Fibroblast of skin of left biceps (primary cell): ENCODE measurements around the gene COL5A3.
"Not testable (repeated sequence)": the region's sequence is repeated elsewhere in the genome, so short reads cannot be mapped to it uniquely, and the experiment has no call there.

Experiments used
- DNase-seq, 2 experiments: peaks; one replicate each; pipeline ENCODE4 v3.0.0-alpha.2; 2013; ENCODE audit warnings: low read depth in 2 of 2

COL5A3 gene

GRCh38 chr19:9937001-9937411 is 73.3 kb downstream of the COL5A3 start:
- DNase-seq: no peak

GRCh38 chr19:9936326-9937000 is 73.8 kb downstream of the COL5A3 start, which contains the start of gene OLFM2:
OLFM2 (minus strand) TSS chr19:9936515; CDS start chr19:9936366, 149 bp downstream.
- no peak for DNase-seq

GRCh38 chr19:9935506-9936325 is 74.6 kb downstream of the COL5A3 start:
- DNase-seq: no peak

DNA sequence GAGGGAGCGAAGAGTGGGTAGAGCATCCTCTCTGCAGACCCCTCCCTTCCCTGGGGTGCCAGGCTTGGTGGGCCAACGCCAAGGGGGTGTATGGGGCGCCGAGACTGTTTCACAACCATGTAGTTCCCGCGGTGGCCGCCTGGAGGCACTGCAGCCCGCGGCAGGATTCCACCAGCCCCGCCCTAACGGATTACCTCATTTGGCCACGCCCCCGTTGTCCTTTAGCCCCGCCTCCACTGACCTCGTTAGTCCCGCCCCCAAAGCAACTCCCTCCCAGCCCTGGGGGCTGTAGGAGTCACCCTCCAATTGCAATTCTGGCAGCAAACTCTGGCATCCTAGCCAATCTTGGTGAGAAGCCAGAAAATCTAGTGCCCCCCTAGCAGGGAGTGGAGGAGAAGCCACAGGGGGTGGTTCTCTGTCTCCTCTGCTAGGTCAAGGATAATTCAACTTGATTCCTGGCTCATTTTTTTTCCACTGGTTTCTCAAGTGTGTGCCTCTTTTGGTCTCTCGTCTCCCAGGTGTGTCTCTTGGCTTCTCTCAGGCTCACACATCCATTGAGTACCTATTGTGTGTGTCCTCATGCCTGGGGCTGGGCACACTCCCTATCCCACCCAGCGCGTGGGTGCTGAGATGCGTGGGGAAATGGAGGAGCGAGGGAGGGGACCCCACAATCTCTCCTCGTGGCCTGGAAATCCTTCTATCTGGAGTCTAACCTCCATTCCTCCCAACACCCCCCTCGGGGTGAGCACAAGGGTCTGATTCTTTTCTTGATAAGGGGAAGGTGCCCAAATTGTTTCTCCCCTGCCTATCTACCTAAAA is 76.0 kb downstream of the COL5A3 start:
- peak; percentile 42 to 54 for DNase-seq

DNA sequence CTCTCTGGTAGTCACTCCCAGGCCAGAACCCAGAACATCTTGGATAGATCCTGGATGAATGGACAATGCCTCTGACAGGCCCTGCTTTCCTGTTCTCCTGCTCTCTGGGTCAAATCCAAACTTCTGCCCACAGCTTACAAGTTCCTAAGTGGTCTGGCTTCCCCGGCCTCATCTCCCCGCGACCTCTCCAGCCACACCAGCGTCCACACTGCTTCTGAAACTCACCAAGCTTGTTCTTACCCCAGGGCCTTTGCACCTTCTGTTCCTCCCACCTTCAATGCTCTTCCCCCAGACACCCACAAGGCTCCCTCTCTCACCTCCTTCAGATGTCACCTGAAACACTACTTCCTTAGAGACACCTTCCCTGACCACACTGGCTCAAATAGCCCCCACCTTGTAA is 77.5 kb downstream of the COL5A3 start:
- no peak for DNase-seq

DNA sequence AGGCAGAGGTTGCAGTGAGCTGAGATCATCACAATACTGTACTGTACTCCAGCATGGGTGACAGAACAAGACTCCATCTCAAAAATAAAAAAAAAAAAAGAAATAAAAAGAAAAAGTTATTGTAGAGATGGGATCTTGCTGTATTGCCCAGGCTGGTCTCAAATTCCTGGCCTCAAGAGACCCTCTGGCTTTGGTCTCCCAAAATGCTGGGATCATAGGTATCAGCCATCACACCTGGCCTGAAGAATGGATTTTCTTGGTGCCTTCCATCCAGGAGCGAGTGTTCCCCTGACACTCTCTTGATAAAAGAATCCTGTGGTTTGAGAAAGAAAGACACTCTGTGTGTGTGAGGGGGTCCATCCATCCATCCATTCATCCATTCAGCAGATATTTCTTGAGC is 78.7 kb downstream of the COL5A3 start:
- no peak for DNase-seq

DNA sequence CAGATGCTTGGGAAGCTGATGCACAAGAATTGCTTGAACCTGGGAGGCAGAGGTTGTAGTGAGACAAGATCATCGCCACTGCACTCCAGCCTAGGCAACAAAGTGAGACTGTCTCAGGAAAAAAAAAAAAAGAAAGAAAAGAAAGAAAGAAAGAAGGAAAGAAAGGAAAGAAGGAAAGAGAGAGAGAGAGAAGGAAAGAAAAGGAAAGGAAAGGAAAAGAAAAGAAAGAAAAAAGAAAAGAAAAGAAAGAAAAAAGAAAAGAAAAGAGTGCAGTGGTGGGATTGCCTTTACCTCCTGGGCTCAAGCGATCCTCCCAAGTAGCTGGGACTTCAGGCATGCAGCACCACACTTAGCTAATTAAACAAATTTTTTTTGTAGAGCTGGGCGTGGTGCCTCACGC is 86.9 kb downstream of the COL5A3 start:
- no peak for DNase-seq

- DNase-seq: not testable (repeated sequence)
These were observed 87.4 kb downstream of the COL5A3 start for GRCh38 chr19:9922782-9923379.

GRCh38 chr19:9917321-9917720 is 93.0 kb downstream of the COL5A3 start:
- DNase-seq: no peak

DNA sequence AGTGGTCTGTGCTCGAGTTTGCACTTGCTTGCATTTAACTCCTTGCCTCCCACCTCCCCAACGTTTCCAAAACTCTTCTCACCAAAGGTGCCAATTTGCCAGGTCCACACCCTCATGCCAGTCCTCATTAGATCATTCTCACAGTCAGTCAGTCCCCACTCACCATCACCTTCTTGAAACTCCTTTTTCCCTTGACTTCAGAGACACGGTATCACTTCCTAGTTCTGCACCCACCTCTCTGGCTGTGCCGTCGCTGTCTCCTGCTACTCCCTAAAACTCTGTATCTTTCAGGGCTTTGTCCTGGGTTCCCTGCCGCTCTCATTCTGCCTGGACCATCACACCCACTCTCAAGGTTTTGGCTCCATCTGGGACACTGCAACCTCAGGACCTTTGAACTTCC is 93.6 kb downstream of the COL5A3 start:
- no peak for DNase-seq

DNA sequence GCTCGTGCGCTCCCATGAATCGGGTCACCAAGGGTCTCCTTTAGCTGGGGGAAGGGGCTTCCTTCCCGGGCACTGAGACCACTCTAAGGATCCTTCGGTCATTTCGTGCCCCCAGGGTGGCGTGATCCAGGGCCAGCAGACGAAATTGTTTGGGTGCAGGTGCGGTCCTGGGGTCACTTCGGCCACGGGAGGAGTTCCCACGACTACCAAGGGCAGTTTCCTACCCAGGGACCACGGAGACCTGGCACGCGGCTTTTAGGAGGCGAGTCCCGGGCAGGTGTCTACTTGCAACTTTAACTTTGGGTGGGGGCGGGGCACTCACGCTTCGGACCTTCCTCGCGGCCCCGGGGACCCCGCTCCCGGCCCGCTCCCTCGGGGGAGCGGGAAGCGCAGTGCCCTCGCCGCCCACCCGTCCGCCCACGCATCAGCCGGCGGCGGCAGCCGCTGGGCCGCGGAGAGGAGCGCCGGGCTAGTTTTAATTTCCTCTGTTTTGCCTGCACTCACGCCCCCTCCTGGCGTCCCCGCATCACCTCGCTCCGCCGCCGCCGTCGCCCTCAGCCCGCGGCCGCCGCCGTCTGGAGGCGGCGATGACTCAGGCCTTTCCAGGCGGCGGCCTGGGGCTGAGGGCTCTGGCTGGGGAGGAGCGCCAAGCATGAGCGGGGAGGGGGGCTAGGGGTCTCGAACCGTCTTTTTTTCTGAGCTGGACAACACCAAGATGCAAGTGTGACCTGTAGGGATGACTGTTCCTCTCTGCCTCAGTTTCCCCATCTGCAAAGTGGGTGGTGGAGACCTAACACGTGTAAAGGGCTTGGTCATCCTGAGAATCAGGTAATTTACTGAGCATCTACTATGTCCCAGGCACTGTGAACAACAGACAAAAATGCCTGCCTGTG is 95.7 kb downstream of the COL5A3 start:
- DNase-seq: peak; percentile 58 to 62

DNA sequence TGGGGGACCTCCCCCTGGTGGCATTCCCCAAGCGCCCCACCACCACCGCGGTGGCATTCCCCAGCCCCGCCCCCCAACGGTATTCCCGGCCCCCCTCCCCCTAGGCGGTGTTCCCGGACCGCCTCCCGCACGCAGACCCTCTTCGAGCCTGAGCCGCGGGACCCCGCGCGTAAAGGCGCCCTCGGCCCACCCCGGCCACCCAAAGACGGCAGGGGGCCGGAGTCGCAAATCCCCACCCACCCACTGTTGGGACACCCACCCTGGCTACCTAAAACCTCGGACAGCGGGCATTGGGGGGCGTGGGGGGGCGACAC is 96.3 kb downstream of the COL5A3 start:
- no peak for DNase-seq

DNA sequence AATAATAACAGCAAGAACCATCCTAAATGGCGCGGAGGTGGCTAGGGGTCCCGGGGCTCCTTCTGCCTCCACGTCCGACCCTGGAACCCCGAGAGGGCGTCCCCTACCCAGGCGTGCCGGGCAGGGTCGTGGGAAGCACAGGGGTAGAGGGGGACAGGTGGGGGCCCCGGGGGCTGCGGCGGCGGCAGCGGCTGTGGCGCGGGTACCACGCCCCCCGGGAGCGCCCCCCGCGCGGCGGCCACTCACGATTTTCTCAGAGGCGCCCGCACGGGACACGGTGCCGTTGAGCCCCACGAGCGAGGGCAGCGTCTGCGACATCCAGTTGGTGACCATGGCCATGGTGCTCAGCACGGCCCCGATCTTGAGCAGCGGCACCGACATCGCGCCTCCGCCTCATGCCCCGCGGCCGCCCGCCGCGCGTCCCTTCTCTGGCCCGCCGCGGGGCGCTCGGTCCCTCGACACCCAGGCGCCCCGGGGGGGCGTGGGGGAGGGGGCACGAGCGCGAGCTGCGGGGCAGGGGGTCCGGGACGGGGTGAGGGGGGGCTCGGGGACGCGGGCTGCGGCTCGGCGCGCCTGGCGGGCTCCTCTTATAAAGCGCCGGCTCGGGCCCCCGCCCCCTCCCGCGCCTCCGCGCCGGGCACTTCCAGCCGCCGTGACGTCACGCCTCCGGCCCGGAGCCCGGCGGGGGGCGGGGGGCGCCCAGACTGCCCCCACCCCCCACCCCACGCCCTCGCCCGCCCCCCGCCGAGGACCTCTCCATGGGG is 96.9 kb downstream of the COL5A3 start:
- DNase-seq: no peak

GRCh38 chr19:9912551-9913236 is 97.6 kb downstream of the COL5A3 start:
- DNase-seq: no peak

- no peak for DNase-seq
These were observed 98.6 kb downstream of the COL5A3 start for GRCh38 chr19:9911524-9912185.

DNA sequence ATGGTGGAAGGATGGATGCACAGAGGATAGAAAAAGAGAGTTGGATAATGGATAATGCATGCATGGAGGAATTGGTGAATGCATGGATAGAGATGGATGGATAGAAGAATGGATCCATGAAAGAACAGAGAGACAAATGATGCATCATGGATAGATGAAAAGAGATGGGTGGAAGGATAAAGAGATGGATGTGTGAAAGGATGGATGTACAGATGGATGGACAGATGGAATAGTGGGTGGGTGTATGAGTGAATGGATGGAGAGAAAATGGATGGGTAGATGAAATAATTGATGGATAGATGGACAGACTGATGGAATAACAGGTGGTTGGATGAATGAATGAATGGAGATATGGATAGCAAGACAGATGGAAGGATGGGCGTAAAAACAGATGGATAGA is 99.7 kb downstream of the COL5A3 start:
- no peak for DNase-seq
